HFFc6 (cell line): ENCODE data around the gene RASA3. TPM values are rescaled to one million over a fixed set of nuclear protein-coding genes. Genes with fewer than 3 reads are reported as not detected.

Experiments used
- DNase-seq: peaks from one replicate; pipeline ENCODE4 v3.0.0-alpha.2; 2018
- H3K27ac Mint-ChIP-seq: 2 replicates; pipeline ENCODE4 v1.8.0; 2020; ENCODE audit warnings: mild to moderate bottlenecking, mixed read lengths
- H3K27me3 Mint-ChIP-seq: 2 replicates; pipeline ENCODE4 v1.8.0; 2021; ENCODE audit warnings: mild to moderate bottlenecking, moderate library complexity, mixed read lengths; ENCODE audit not compliant: insufficient read depth
- H3K36me3 Mint-ChIP-seq: 2 replicates; pipeline ENCODE4 v1.8.0; 2021; ENCODE audit warnings: low read depth, mixed read lengths
- H3K4me1 Mint-ChIP-seq: 2 replicates; pipeline ENCODE4 v1.8.0; 2020; ENCODE audit warnings: low read depth, mixed read lengths
- H3K4me3 Mint-ChIP-seq: 2 replicates; pipeline ENCODE4 v1.8.0; 2020; ENCODE audit warnings: mild to moderate bottlenecking, moderate library complexity, mixed read lengths
- H3K9me3 Mint-ChIP-seq: 2 replicates; pipeline ENCODE4 v1.8.0; 2020; ENCODE audit warnings: mild to moderate bottlenecking, mixed read lengths
- total RNA-seq, 6 experiments: library from RNA; stranded (reverse); fragmentation: NEBNext Ultra II Directional; extraction: Animal tissue kit (Norgen Biotek cat#: 25700); gene quantifications; 2 replicates in 1 of 6; 3 replicates in 5 of 6; pipeline ENCODE4 v1.2.3, GENCODE V29; 2021
- TF ChIP-seq, protein P1 (sequence below): fragments of 200-600 bp; sonication (generic); IDR thresholded peaks from 2 replicates; pipeline ENCODE4 v1.5.0; 2021; ENCODE audit warnings: antibody characterized with exemption, mild to moderate bottlenecking

Gene RASA3
- total RNA-seq, 6 experiments from 2014 or later = 31.6 to 37.6 (median 33.1) TPM

DNA sequence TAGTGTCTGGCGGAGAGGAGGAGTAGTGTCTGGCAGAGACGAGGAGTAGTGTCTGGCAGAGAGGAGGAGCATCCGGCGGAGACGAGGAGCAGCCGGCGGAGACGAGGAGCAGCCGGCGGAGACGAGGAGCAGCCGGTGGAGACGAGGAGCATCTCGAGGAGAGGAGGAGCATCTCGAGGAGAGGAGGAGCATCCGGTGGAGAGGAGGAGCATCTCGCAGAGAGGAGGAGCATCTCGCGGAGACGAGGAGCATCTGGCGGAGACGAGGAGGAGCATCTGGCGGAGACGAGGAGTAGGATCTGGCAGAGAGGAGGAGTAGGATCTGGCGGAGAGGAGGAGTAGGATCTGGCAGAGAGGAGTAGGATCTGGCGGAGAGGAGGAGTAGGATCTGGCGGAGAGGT is 176.7 kb downstream of the RASA3 start:
- H3K36me3 Mint-ChIP-seq = peaks cover 56% of the 10 kb centered on the region
- H3K4me3 Mint-ChIP-seq = no peak overlapping the region
- H3K4me1 Mint-ChIP-seq = peaks cover 6% of the 10 kb centered on the region; the same call in 1 of the 2 replicates
- peaks cover 19% of the 10 kb centered on the region for H3K9me3 Mint-ChIP-seq
- TF ChIP-seq, protein P1, sequence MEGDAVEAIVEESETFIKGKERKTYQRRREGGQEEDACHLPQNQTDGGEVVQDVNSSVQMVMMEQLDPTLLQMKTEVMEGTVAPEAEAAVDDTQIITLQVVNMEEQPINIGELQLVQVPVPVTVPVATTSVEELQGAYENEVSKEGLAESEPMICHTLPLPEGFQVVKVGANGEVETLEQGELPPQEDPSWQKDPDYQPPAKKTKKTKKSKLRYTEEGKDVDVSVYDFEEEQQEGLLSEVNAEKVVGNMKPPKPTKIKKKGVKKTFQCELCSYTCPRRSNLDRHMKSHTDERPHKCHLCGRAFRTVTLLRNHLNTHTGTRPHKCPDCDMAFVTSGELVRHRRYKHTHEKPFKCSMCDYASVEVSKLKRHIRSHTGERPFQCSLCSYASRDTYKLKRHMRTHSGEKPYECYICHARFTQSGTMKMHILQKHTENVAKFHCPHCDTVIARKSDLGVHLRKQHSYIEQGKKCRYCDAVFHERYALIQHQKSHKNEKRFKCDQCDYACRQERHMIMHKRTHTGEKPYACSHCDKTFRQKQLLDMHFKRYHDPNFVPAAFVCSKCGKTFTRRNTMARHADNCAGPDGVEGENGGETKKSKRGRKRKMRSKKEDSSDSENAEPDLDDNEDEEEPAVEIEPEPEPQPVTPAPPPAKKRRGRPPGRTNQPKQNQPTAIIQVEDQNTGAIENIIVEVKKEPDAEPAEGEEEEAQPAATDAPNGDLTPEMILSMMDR = no peak
- DNase-seq = no peak
- H3K27me3 Mint-ChIP-seq = peaks cover 22% of the 10 kb centered on the region
- no peak overlapping the region for H3K27ac Mint-ChIP-seq

DNA sequence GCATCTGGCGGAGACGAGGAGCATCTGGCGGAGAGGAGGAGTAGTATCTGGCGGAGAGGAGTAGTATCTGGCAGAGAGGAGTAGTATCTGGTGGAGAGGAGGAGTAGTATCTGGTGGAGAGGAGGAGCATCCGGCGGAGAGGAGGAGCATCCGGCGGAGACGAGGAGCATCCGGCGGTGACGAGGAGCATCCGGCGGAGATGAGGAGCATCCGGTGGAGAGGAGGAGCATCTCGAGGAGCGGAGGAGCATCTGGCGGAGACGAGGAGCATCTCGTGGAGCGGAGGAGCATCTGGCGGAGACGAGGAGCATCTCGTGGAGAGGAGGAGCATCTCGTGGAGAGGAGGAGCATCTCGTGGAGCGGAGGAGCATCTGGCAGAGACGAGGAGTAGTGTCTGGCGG is 177.2 kb downstream of the RASA3 start:
- Mint-ChIP-seq H3K27ac (no peak overlapping the region), H3K36me3 (peaks cover 51% of the 10 kb centered on the region), H3K4me1 (peaks cover 6% of the 10 kb centered on the region; the same call in 1 of the 2 replicates), H3K4me3 (peak overlapping the region; percentile 46; the same call in 1 of the 2 replicates), H3K27me3 (peaks cover 23% of the 10 kb centered on the region), H3K9me3 (peaks cover 14% of the 10 kb centered on the region)
- TF ChIP-seq, protein P1 = no peak
- DNase-seq = no peak

DNA sequence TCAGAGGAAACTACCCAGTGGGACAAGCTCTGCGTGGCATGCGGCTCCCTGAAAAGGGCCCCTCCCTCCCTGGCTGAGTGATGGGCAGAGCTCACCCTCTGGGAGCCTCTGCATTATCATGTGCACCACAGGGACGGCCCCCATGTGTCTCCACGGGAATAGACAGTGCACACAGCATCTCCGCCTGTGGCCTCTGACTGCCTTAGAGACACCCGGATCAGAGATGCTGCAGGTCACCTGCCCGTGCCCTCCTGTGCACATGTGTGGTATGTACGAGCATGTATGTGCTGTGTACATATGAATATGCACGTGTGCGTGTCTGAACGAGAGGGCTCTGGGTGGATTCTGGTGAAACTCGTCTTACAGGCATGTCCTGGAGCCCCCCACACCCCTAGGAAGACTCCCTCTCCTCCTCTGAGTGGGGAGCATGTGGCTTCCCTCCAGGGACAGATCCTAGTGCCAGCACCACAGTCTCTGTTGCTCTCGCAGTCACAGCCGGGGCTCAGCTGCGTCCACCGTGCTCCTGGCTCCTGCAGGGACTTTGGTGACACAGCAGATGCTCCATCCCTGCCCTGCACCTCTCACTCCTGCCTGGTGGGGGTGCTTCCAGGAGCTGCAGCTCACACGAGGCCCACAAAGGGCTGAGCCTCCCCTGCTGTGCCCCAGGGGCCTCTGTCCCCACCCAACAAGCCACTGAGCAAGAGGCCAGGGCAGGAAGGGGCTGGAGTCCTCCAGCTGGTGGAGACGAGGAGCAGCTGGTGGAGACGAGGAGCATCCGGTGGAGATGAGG is 178.2 kb downstream of the RASA3 start:
- TF ChIP-seq, protein P1 = peak; percentile 15; the same call in 1 of the 2 replicates
- Mint-ChIP-seq H3K9me3 (peaks cover 4% of the 10 kb centered on the region), H3K27me3 (peaks cover 23% of the 10 kb centered on the region), H3K27ac (no peak overlapping the region), H3K4me3 (no peak overlapping the region), H3K36me3 (peaks cover 43% of the 10 kb centered on the region), H3K4me1 (peaks cover 7% of the 10 kb centered on the region)
- no peak for DNase-seq

DNA sequence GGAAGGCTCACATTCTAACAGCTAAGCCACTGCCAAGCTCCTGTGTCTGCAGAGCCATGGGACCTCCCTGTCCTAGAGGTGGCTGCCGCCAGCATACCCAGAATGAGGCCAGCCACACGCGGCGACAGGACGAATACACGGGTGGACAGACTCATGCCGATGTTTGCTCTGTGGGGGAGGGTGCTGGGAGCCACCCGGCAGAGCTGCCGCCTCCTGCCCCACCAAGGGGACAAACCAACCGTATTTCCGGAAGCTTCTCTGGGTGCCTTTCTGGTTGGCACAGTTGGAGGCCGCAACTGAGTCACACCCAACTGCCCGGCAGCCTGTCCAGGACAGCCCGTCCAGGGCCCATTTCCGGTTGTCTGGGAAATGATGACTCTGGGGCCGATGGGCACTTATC is 178.9 kb downstream of the RASA3 start:
- no peak for DNase-seq
- H3K4me3 Mint-ChIP-seq = no peak overlapping the region
- H3K27ac Mint-ChIP-seq = no peak overlapping the region
- H3K9me3 Mint-ChIP-seq = no peaks in the 10 kb centered on the region
- TF ChIP-seq, protein P1 = no peak
- H3K4me1 Mint-ChIP-seq = peaks cover 14% of the 10 kb centered on the region
- peaks cover 36% of the 10 kb centered on the region for H3K36me3 Mint-ChIP-seq
- peaks cover 22% of the 10 kb centered on the region for H3K27me3 Mint-ChIP-seq

DNA sequence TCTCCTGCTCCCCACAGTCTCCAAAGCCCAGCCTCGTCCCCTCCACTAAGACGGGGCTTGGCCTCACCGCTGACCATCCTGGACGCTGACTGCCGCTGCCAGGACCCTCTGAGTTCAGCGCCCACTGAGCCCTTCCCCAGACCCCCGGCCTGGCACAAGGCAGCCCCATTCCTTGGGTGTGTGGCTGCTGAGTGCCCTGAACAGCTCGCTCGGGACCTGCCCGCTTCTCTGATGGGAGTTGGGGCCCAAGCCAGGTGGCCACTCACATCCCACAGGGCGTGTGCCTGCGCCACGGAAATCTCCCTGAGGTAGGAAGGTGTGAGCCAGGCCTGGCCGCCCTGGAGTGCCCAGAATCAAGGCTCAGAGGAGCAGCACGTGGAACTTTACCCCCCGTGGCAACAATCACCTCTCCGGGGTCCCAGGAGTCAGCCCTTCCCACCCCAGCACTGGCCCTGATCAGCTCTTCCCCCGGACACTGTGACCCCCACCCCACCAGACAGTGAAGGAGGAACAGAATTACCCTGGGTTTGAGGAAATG is 179.4 kb downstream of the RASA3 start:
- Mint-ChIP-seq H3K9me3 (no peaks in the 10 kb centered on the region), H3K27me3 (peaks cover 19% of the 10 kb centered on the region), H3K4me1 (peaks cover 19% of the 10 kb centered on the region), H3K27ac (no peak overlapping the region), H3K36me3 (peaks cover 31% of the 10 kb centered on the region), H3K4me3 (no peak overlapping the region)
- TF ChIP-seq, protein P1 = no peak
- DNase-seq = no peak
